Trophoblast cell (in vitro differentiated cells and primary cell): ENCODE results near the gene PHLPP1.

Experiments
- DNase-seq, 2 donors: peaks; one replicate each; pipeline ENCODE4 v3.0.0-alpha.2; 2016
- H2AFZ ChIP-seq: 2 replicates; pipeline ENCODE4 v1.6.1; 2013; ENCODE audit warnings: low read length, moderate library complexity, mild to moderate bottlenecking; ENCODE audit not compliant: insufficient read depth, poor library complexity
- H2AK5ac ChIP-seq: 2 replicates; pipeline ENCODE4 v1.6.1; 2013; ENCODE audit warnings: mild to moderate bottlenecking, low read length
- H2BK120ac ChIP-seq: 2 replicates; pipeline ENCODE4 v1.6.1; 2013; ENCODE audit warnings: low read length, mild to moderate bottlenecking, moderate library complexity; ENCODE audit not compliant: insufficient read depth, poor library complexity
- H2BK12ac ChIP-seq: 2 replicates; pipeline ENCODE4 v1.6.1; 2013; ENCODE audit warnings: mild to moderate bottlenecking, low read length, moderate library complexity
- H2BK5ac ChIP-seq: 2 replicates; pipeline ENCODE4 v1.6.1; 2013; ENCODE audit warnings: low read length, low read depth, moderate library complexity, mild to moderate bottlenecking; ENCODE audit not compliant: poor library complexity
- H3K14ac ChIP-seq: 2 replicates; pipeline ENCODE4 v1.6.1; 2013; ENCODE audit warnings: mild to moderate bottlenecking, low read length
- H3K18ac ChIP-seq: 2 replicates; pipeline ENCODE4 v1.6.1; 2013; ENCODE audit warnings: mild to moderate bottlenecking, low read length
- H3K23ac ChIP-seq: 2 replicates; pipeline ENCODE4 v1.6.1; 2013; ENCODE audit warnings: low read length
- H3K27ac ChIP-seq: 2 replicates; pipeline ENCODE4 v1.5.1; 2013; ENCODE audit warnings: low read depth, mild to moderate bottlenecking, inconsistent platforms, low read length, moderate library complexity
- H3K27me3 ChIP-seq: 2 replicates; pipeline ENCODE4 v1.6.1; 2013; ENCODE audit warnings: inconsistent platforms, mild to moderate bottlenecking, low read length, moderate library complexity; ENCODE audit not compliant: insufficient read depth
- H3K36me3 ChIP-seq, 2 experiments: 1 replicate in 1 of 2; 2 replicates in 1 of 2; pipeline ENCODE4 v1.6.1; 2013; ENCODE audit warnings: low read length in 2 of 2, mild to moderate bottlenecking in 2 of 2, moderate library complexity in 1 of 2; ENCODE audit not compliant: insufficient read depth in 2 of 2, control insufficient read depth in 1 of 2
- H3K4ac ChIP-seq: 2 replicates; pipeline ENCODE4 v1.6.1; 2013; ENCODE audit warnings: low read depth, mild to moderate bottlenecking, low read length, moderate library complexity
- H3K4me1 ChIP-seq, 2 experiments: 1 replicate in 1 of 2; 2 replicates in 1 of 2; pipeline ENCODE4 v1.6.1; 2013; ENCODE audit warnings: low read length in 2 of 2, mild to moderate bottlenecking in 2 of 2, moderate library complexity in 1 of 2; ENCODE audit not compliant: insufficient read depth in 2 of 2, control insufficient read depth in 1 of 2
- H3K4me2 ChIP-seq: 2 replicates; pipeline ENCODE4 v1.6.1; 2013; ENCODE audit warnings: inconsistent platforms, mild to moderate bottlenecking, low read length, moderate library complexity
- H3K4me3 ChIP-seq: 2 replicates; pipeline ENCODE4 v1.5.1; 2013; ENCODE audit warnings: mild to moderate bottlenecking, low read depth, low read length, inconsistent platforms
- H3K79me1 ChIP-seq: one replicate; pipeline ENCODE4 v1.6.1; 2013; ENCODE audit warnings: low read length
- H3K79me2 ChIP-seq: 2 replicates; pipeline ENCODE4 v1.6.1; 2013; ENCODE audit warnings: low read length, mild to moderate bottlenecking; ENCODE audit not compliant: control insufficient read depth, insufficient read depth, poor library complexity
- H3K9ac ChIP-seq: 2 replicates; pipeline ENCODE4 v1.6.1; 2013; ENCODE audit warnings: mild to moderate bottlenecking, low read length
- H3K9me3 ChIP-seq: 2 replicates; pipeline ENCODE4 v1.6.1; 2013; ENCODE audit warnings: low read depth, mild to moderate bottlenecking, control low read depth, inconsistent platforms, low read length; ENCODE audit not compliant: insufficient read depth
- H4K12ac ChIP-seq: 2 replicates; pipeline ENCODE4 v1.6.1; 2013; ENCODE audit warnings: low read depth, mild to moderate bottlenecking, low read length, moderate library complexity
- H4K8ac ChIP-seq: 2 replicates; pipeline ENCODE4 v1.6.1; 2013; ENCODE audit warnings: low read depth, mild to moderate bottlenecking, low read length, moderate library complexity
- H4K91ac ChIP-seq: one replicate; pipeline ENCODE4 v1.6.1; 2013; ENCODE audit warnings: low read depth, mild to moderate bottlenecking, low read length, moderate library complexity
- WGBS: extraction: QIAGEN DNeasy Blood & Tissue Kit; methylation state at CpG from one replicate; pipeline ENCODE4 v1.1.7; 2013; ENCODE audit warnings: missing lambda C conversion rate; ENCODE audit not compliant: insufficient read length, insufficient coverage; ENCODE audit errors: extremely low coverage; 5-methylcytosine and 5-hydroxymethylcytosine counted together

Gene PHLPP1

DNA sequence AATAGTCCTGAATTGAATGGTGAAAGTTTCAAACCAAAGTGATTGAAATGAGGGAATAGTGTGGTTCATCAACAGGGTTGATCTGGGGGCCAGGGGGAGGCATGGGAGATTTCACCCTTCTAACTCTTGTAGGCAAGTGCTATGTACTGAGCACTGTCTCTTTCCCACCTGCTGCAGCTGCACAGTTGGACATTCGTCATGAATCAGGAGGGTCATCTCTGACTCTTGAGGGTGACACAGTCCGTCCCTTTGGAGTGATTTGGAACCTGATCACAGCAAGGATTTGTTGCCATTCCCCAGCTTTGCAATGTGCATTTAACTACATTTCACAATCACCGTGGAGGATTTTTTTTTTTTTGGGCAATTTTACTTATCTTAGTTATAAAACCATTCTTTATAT is 224.6 kb downstream of the PHLPP1 start:
- Histone ChIP-seq H4K8ac (no peak overlapping the region), H3K79me1 (no peaks in the 10 kb centered on the region), H3K9me3 (no peaks in the 10 kb centered on the region), H3K18ac (no peak overlapping the region), H3K9ac (no peak overlapping the region), H3K36me3 (peaks cover 2% of the 10 kb centered on the region in 2 experiments), H3K4ac (no peak overlapping the region), H3K27ac (no peak overlapping the region), H3K27me3 (no peaks in the 10 kb centered on the region), H4K91ac (no peak overlapping the region), H2AK5ac (no peak overlapping the region), H3K4me1 (no peaks in the 10 kb centered on the region), H2BK12ac (no peak overlapping the region), H2BK120ac (no peak overlapping the region), H3K4me3 (no peak overlapping the region), H2BK5ac (no peak overlapping the region), H2AFZ (no peak overlapping the region), H3K4me2 (no peak overlapping the region), H3K14ac (no peak overlapping the region), H4K12ac (no peak overlapping the region), H3K23ac (no peak overlapping the region), H3K79me2 (no peaks in the 10 kb centered on the region)
- no CpG with 5 or more reads among the region's 3 CpGs for WGBS
- no peak for DNase-seq

DNA sequence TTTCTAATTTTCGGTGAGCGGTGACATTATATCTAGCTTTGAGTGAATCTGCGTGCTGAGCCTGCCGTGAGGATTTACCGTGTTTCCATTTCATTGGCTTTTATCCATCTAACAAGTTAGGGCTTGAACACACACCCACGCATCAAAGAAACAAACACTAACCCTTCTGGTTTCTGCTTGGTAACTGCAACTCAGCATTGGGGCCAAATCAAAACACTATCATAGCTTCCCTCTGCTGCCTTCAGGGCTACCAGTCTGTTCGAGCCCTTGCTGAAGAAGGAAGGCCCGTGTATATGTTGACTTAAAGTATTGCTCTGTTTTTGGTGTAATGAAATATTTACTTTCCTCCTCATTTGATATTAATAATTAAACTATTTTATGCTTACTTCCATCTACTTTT is 227.2 kb downstream of the PHLPP1 start:
- H4K12ac ChIP-seq, result no peak overlapping the region
- no peak overlapping the region for H2BK12ac ChIP-seq
- no peak for DNase-seq
- H2BK5ac ChIP-seq, result no peak overlapping the region
- H3K4me1 ChIP-seq, result no peaks in the 10 kb centered on the region
- H3K4ac ChIP-seq, result no peak overlapping the region
- no peak overlapping the region for H4K8ac ChIP-seq
- H3K36me3 ChIP-seq, result peaks cover 2 to 9% of the 10 kb centered on the region in 2 experiments
- H3K27me3 ChIP-seq, result no peaks in the 10 kb centered on the region
- no peaks in the 10 kb centered on the region for H3K79me1 ChIP-seq
- no peak overlapping the region for H3K9ac ChIP-seq
- H3K18ac ChIP-seq, result no peak overlapping the region
- no peaks in the 10 kb centered on the region for H3K79me2 ChIP-seq
- H3K14ac ChIP-seq, result no peak overlapping the region
- no peak overlapping the region for H3K4me3 ChIP-seq
- H2AK5ac ChIP-seq, result no peak overlapping the region
- no peak overlapping the region for H3K23ac ChIP-seq
- no peak overlapping the region for H3K27ac ChIP-seq
- H3K4me2 ChIP-seq, result no peak overlapping the region
- no peaks in the 10 kb centered on the region for H3K9me3 ChIP-seq
- H2BK120ac ChIP-seq, result no peak overlapping the region
- no peak overlapping the region for H4K91ac ChIP-seq
- no CpG with 5 or more reads among the region's 8 CpGs for WGBS
- no peak overlapping the region for H2AFZ ChIP-seq

DNA sequence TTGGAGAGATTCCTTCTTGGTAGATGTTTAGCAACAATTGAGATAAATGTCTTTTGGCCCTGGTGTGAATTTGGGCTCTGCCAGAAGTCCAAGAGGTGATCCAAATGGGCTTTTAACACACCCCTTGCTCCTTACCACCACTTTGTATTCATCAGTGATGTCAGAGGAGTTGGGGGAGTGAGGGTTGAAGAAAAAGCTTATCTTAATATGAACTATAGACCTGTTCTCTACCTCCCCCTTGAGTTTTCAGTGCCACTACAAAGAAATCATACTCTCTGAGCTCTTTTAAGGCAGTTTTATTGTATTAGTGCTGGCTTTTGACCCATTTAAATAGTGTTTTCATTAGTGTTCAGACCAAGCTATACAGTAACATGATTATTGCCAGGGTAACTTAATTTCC is 229.1 kb downstream of the PHLPP1 start:
- DNase-seq, result no peak
- H3K27ac ChIP-seq, result no peak overlapping the region
- H2BK120ac ChIP-seq, result no peak overlapping the region
- H3K18ac ChIP-seq, result no peak overlapping the region
- H3K4ac ChIP-seq, result no peak overlapping the region
- no peak overlapping the region for H4K12ac ChIP-seq
- H3K9ac ChIP-seq, result no peak overlapping the region
- no peaks in the 10 kb centered on the region for H3K9me3 ChIP-seq
- no peak overlapping the region for H2BK12ac ChIP-seq
- peaks cover 2 to 9% of the 10 kb centered on the region in 2 experiments for H3K36me3 ChIP-seq
- H2AK5ac ChIP-seq, result no peak overlapping the region
- H3K79me1 ChIP-seq, result no peaks in the 10 kb centered on the region
- H3K27me3 ChIP-seq, result no peaks in the 10 kb centered on the region
- no peak overlapping the region for H4K8ac ChIP-seq
- no peak overlapping the region for H3K4me3 ChIP-seq
- no peak overlapping the region for H3K14ac ChIP-seq
- H2BK5ac ChIP-seq, result no peak overlapping the region
- H3K23ac ChIP-seq, result no peak overlapping the region
- H3K4me1 ChIP-seq, result no peaks in the 10 kb centered on the region
- no peaks in the 10 kb centered on the region for H3K79me2 ChIP-seq
- H2AFZ ChIP-seq, result no peak overlapping the region
- H3K4me2 ChIP-seq, result no peak overlapping the region
- H4K91ac ChIP-seq, result no peak overlapping the region

DNA sequence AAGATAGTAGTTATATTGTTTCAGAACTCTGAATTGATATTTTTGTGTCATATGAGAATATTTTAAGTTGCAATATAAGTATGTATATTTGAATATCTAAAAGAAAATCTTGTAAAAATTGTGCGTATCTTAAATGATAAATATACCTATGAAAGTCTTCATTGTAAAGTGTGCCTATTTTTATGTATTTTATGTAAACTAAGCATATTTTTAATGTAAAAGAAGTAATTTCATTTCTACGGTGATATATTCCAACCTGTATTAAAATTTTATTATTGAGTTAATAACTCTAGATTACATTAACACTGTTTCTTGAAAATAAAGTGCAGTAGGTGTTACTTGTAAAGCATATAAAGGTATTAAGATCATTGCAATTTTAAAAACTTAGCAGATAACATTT is 233.4 kb downstream of the PHLPP1 start:
- Histone ChIP-seq H3K9me3 (no peaks in the 10 kb centered on the region), H4K8ac (no peak overlapping the region), H3K79me1 (no peaks in the 10 kb centered on the region), H2BK5ac (no peak overlapping the region), H3K23ac (no peak overlapping the region), H4K12ac (no peak overlapping the region), H3K14ac (no peak overlapping the region), H3K27ac (no peak overlapping the region), H2AFZ (no peak overlapping the region), H4K91ac (no peak overlapping the region), H2AK5ac (no peak overlapping the region), H2BK120ac (no peak overlapping the region), H3K9ac (no peak overlapping the region), H3K4me1 (no peaks in the 10 kb centered on the region), H3K4me3 (no peak overlapping the region), H3K27me3 (no peaks in the 10 kb centered on the region), H3K18ac (no peak overlapping the region), H3K4ac (no peak overlapping the region), H3K36me3 (peaks cover 3 to 11% of the 10 kb centered on the region in 2 experiments), H3K4me2 (no peak overlapping the region), H3K79me2 (no peaks in the 10 kb centered on the region), H2BK12ac (no peak overlapping the region)
- no peak for DNase-seq
- WGBS, result no CpG with 5 or more reads among the region's 2 CpGs
